HG03354 (cell line): ENCODE data around the gene LITAFD.
"Not testable (repeated sequence)": the region's sequence is repeated elsewhere in the genome, so short reads cannot be mapped to it uniquely, and the experiment has no call there.

Source experiments
- ATAC-seq: cut with Tn5 transposase; IDR thresholded peaks from one replicate; pipeline ENCODE4 v1.9.1; 2021; ENCODE audit warnings: mild to moderate bottlenecking; ENCODE audit not compliant: unreplicated experiment, poor library complexity, severe bottlenecking

The LITAFD gene

DNA sequence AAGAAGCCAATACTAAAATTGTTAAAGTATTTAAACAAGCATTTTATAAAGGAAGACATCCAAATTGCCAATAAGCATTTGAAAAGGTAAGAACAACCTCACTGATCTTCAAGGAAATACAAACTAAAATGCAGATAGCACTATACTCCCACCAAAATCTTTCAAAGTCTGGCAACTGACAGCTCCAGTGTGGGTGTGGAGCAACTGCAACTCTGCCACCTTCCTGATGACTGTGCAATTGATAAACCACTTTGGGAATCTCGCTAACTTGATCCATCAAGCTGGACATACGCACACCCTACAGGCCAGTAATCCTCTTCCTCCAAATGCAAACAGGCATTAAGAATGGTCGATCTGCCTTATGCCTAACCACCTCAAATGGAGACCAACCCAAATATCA is 31.9 kb downstream of the LITAFD start:
- no peak for ATAC-seq

DNA sequence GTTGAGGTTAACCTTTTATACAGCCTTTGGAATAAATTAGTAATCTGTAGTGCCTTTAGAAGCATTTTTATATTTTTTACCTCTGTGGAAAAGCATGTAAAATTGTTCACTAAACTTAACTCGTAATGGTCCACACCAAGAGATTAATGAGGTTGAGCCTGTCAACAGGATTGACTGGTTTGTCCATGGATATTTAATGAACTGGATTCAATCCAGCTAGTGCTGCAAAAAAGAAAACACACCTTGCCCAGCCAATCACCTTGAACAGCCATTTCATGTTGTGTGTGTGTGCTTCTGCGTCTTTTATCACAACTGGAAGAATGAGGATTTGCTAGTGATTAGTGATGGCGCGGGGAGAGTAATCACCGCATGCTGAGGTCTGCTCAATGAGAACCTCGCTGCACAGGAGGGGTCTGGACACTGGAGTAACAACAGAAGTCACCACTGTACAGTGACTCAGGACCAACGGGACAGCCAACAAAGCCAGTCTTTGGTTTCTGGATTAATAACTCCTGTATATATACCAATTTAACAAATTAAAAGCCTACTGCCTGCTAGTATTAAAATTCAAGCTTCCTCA is 33.7 kb downstream of the LITAFD start:
- ATAC-seq, result no peak

DNA sequence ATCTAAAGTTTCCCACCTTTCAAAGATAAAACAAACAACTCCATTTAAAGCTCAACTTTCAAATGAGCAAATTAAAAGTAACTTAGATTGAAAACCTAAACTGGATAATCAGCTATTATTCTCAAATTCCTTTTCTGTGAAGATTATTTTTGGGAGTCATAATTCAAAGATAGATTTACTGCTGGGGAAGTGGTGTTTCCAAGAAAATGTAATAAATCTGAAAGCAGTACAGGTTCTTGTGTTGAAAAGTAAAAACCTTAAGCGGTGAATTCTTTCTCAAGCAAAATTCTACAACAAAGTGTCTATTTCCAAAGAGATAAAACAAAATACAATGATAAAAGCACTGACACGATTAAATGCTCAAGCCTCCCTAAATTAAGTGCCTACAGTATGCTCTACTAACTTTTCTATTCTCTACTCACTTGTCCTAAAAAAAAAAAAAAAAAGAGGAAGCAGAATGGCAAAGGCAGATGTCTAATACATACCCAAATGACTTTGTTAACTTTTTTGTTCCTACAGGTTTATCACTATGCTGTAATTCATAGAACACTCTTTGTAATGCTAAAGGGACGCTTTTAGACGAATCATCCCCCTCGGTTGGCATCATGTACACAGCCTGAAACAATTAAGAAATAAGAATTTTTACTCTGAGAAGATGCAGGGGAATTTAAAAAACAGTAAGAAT is 34.5 kb downstream of the LITAFD start:
- no peak for ATAC-seq

DNA sequence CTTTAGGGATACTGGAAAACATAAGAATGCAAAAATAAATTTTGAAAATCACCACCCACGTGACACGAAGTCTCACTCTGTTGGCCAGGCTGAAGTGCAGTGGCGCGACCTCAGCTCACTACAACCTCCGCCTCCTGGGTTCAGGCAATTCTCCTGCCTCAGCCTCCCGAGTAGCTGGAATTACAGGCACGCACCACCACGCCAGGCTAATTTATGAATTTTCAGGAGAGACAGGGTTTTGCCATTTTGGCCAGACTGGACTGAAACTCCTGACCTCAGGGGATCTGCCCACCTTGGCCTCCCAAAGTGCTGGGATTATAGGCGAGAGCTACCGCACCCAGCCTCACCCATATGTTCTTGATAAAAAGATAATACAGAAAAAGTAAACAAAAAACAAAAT is 35.2 kb downstream of the LITAFD start:
- not testable (repeated sequence) for ATAC-seq

DNA sequence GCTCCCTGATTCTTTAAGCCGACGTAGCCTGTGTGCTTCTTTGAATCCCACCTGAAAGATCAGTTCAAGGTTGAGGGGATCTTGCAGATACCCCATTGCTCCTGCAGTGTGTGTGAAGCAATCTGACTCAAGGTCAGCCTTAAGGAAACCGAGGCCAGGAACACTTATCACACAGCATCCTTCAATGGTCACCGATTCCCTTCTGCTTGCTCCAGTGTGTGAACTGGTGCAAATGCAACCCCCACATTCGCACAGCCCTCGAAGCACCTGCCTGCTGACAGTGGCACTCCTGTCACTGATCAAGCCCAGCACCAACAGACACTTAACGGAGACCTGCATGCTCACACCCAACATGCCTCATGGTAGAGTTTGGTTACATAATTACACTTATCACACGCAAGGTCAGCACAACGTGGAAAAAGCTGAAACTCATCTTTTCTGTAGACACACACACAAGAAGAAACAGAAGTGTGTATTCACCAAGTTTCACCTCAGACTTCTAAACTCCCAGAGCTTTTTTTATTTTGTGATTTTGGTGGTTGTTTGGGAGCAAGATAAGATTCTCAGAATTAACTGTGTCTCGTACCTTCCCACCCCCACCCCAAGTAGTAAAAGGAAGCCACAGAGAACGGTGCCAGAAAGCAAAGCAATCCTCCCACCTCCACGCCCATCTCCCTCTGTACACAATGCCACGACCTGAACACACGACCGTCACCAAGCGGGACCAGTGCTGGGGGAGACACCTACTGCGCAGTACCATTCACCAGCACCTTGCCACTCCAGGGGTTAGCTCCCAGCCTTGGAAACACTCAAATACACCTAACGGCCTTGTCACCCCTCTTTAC is 37.2 kb downstream of the LITAFD start:
- no peak for ATAC-seq

DNA sequence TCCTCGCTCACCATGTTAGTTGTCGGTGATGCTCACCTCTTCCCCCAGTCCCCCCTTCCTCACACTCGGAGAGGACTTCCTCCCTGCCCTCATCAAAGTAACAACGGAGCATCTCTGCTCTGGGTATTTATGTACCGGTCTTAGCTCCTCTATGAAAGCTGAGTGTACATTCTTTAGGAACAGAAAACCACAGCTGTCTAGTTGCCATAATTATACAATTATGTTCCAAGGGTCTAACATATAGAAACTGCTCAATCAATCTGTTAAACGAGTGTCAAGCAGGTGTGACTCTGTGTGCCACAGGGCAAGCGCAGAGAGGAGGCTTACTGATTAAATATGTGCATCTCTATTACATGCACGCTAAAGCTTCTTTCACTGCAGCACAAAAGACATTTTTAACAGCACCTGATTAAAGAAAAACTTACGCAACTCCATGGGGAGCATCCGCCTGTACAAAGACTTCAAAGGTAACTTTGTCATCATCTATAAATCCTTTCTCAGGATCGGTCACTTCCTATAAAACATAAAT is 37.8 kb downstream of the LITAFD start:
- ATAC-seq, result no peak

DNA sequence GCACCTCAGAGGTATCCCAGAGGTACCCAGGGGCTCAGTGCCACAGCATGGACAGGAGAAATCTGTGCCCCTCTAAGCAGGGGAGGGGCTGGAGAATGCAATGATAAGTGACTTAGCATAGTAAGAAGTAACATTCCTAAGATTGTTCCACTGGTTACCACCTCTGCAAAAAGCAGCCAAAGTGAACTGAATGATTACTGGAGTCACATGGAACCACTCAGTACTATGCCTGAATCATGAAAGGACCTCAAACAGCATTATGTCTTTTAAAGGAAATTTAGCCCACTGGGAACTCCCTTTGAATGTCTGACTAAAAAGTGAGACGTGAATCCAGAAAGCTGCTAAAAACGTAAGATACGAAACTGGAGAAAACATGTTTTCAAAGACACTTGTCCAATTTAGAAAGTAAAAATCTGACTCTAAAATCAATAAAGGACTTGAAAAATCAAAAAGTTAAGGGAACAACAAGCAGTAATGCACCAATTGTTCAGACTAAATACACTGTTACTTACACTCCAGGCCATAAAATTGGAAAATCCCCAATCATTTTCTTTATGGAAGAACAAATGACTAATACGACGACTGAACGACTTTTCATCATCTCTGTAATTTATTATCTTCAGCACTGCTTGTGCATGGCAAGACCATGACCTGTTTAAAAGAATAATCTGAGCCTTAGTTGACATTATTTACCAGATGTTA is 38.6 kb downstream of the LITAFD start:
- ATAC-seq, result no peak

DNA sequence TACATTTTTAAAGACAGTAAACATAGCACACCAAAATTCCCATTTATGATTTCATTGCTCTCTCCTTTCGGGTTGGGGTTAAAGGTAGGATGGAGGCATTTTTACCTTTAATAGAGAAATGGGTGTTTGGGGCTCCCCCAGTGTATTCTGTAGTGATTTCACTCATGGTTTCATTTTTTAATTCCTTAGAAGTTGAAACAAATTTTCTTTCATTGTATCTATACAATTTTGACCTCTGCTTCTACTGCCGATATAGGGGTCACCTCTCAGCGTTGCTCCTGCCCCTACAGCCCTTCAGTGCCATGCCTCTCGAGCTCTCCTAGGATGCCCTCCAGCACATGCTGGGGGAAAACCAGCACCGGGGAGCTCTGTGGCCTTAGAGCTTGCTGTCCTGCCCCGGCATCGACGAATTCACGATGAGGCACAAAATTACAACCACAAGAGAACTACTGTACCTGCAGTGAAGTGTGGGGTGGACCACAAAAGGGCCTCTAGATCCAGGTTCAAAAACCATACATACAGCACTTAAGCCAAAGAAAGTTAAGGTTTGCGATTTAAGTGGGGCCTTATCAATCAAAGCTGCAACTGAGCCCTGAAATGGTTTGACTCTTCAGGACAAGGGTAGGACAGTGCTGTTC is 39.3 kb downstream of the LITAFD start:
- no peak for ATAC-seq

DNA sequence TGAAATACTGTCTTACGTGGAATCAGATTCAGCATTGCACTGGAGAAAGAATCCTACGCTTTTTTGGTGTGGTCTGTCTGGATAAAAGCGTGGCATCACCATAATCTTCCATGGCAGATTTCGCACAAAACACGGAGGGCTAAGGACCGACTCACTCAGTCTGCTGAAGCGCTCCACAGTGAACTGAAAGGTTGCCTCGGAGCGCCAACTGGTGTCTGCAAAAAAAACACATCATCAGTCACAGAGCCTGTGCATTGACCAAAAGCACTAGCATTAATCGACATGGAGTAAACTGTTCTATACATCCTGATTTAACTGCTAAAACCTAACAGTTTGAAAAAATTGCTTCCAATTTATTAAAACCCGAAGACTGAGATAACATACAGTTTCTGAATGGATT is 41.0 kb downstream of the LITAFD start:
- ATAC-seq, result no peak

DNA sequence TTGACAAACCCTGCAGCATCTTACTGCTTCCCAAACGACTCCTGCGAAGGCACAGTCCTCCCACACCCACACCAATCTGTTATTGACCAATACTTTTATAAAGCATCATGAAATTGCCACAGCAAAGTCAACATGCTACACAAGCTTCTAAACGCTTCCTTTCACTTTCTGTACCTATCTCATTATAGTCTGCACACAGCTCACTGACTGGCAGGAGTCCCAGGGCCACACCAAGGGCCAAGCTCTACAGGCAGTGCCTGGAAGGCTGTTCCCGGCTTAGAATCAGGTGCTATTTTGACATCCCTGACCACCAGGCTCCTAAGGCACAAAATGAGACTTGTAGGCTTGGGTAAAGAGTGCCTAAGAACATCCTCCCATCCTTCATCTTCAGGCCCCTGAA is 42.1 kb downstream of the LITAFD start:
- ATAC-seq, result no peak

DNA sequence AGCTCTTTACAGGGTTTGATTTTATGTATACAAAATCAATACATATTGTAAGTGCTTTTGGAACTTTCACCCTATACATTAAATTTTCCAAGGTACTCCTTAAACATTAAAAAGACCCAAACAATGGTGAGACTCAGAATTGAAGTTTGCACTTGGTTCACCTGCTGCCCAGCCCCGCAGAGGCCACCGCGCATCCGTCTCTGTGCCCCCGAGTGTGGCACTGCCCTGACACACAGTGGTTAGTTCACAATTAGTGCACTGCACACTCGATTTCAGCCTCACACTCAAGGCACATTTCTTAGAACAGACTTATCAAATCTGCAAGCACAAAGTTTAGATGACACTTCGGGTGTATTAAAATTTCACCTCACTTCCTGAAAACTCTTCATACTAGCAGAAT is 43.3 kb downstream of the LITAFD start:
- no peak for ATAC-seq

DNA sequence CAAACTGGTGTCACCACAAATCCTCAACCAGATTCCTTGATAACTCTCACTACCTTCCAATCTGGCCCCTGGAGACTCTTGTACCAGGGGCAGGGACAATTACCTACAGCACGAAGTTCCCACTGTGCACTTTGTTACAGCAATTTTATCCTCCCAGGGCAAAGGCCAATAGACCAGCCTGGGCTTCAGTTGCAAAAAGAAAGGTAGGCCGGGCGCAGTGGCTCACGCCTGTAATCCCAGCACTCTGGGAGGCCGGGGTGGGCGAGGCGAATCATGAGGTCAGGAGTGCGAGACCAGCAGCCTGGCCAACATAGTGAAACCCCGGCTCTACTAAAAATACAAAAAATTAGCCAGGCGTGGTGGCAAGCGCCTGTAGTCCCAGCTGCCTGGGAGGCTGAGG is 44.7 kb downstream of the LITAFD start:
- no peak for ATAC-seq

DNA sequence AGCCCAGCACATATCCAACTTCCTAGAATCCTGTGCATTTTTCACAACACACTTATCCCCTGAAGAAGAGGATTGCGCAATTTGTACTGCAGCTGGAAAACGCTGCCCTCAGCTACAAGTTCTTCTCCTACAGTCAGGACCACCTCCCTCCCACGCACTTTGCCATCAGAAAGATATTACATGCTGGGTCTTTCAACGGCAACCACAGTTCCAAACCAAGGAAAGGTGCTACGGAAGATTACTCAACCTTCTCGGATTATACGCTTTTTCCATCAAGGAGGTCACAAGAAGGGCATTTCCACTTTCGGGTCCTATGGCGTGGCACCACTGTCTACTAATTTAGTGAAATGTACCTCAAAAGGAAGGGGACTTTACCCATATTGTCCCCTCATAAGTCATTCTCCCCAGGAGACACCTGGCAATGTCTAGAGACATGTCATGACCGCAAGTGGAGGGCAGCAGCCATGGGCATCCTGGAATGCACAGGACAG is 46.4 kb downstream of the LITAFD start:
- ATAC-seq, result no peak

DNA sequence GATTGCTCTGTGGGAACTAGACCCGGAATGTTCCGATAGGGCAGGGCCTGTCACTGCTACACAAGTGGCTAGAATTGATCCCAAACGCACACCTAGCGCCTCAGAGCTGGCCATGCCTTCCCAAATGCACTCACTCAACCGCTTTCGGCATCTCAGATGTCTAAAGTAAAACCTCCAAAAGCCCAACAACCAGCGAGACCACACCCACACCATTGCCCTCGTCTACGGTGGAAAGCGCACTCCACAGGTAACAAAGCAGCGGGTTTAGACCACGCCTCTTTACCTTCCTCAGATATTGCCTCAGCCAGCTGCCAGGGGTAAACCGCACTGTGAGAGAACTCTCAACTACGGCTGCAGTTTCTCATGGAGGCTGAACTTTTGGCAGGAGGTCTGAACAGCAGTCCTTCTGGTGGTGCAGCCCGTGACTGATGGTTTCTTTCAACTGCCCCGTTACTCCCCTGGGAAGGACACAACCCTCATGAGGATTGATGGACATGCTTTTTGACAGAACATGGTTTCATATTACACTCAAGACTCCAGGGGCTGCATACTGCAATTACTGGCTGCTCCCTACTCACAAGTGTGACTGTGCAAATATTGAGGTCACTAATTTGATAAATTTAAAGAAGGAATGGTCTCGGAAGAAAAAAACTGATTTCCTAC is 47.1 kb downstream of the LITAFD start:
- ATAC-seq, result no peak

DNA sequence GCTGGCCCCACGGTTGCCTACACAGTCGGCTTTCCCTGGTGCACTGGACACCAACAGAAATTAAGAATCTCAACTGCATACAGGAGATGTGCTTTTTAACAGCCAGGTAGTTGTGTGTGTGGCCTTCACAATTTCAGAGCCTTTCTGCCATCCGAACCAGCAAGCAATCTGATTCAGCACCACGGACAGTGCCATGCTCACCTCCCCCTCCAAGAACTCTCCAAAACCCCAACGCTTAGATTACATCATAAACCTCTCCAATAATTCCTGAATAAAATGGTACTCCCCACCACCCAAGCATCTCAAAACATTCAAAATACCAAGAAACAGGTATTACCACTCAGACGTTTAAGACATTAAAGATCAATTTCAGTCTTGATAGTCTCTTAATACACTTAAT is 49.7 kb downstream of the LITAFD start:
- ATAC-seq, result no peak

DNA sequence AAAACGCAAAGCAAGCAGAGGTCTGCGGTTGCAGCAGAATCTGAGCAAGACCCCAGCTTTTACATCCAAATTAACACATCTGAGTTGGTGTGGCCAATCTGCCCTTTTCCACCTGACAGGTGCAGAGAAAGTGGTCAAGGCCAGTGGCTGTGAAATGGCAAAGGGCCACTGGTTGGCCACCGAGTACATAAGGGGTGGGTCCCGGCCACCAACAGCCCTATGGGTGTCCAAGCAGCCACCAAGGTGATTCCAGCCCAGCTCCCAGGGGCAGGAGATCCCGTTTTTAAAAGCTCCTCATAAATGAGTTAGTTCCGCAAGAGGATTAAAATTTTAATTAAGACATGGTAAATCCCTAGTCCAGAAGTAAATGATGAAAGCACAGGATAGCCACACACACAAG is 52.5 kb downstream of the LITAFD start:
- ATAC-seq, result no peak
